Sigmoid colon (tissue), 4 donors: Measurements from ENCODE around the gene ROBO1.

Experiments used
- POLR2A ChIP-seq, 2 donors: fragments of 450-650 bp; IDR thresholded peaks; one replicate each; pipeline ENCODE4 v1.6.1; 2016; ENCODE audit warnings: antibody characterized with exemption in 2 of 2, mild to moderate bottlenecking in 2 of 2, moderate library complexity in 2 of 2
- POLR2AphosphoS5 ChIP-seq, 4 donors: sonication (generic); formaldehyde crosslinking; IDR thresholded peaks; one replicate each; pipeline ENCODE4 v1.6.1; 2017; ENCODE audit warnings: antibody characterized with exemption in 4 of 4
- TF ChIP-seq, protein P1 (sequence below), 4 experiments: fragments of 450-650 bp in 3 of 4; fragments of 200-600 bp in 1 of 4; IDR thresholded peaks; one replicate each; pipeline ENCODE4 v1.5.1; 2016 to 2019; ENCODE audit warnings: antibody characterized with exemption in 4 of 4, mild to moderate bottlenecking in 3 of 4, moderate library complexity in 2 of 4

GRCh38 chr3:78860567-78860966 lies 907.2 kb downstream of the ROBO1 start:
- no peak for TF ChIP-seq POLR2A (IDR thresholded peaks at IDR 0.05)
- no peak for TF ChIP-seq POLR2AphosphoS5 (IDR thresholded peaks at IDR 0.05)
- TF ChIP-seq, protein P1, sequence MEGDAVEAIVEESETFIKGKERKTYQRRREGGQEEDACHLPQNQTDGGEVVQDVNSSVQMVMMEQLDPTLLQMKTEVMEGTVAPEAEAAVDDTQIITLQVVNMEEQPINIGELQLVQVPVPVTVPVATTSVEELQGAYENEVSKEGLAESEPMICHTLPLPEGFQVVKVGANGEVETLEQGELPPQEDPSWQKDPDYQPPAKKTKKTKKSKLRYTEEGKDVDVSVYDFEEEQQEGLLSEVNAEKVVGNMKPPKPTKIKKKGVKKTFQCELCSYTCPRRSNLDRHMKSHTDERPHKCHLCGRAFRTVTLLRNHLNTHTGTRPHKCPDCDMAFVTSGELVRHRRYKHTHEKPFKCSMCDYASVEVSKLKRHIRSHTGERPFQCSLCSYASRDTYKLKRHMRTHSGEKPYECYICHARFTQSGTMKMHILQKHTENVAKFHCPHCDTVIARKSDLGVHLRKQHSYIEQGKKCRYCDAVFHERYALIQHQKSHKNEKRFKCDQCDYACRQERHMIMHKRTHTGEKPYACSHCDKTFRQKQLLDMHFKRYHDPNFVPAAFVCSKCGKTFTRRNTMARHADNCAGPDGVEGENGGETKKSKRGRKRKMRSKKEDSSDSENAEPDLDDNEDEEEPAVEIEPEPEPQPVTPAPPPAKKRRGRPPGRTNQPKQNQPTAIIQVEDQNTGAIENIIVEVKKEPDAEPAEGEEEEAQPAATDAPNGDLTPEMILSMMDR (IDR thresholded peaks at IDR 0.05), result no peak
